GM23338 (cell line): ENCODE data around the gene ADCYAP1R1. TPM values are rescaled to one million over a fixed set of nuclear protein-coding genes. Genes with fewer than 3 reads are reported as not detected.

Experiments
- ATAC-seq: fragments of 200-7000 bp; cut with Tn5 transposase; 3 replicates; pipeline ENCODE4 v1.9.1; 2020
- DNase-seq: peaks from one replicate; pipeline ENCODE4 v3.0.0-alpha.2; 2015; ENCODE audit warnings: low spot score
- H2AFZ ChIP-seq: fragments of 200-600 bp; sonication (generic); 2 replicates; pipeline ENCODE4 v1.8.0; 2016; ENCODE audit warnings: antibody characterized with exemption, mild to moderate bottlenecking, moderate library complexity
- H3F3A ChIP-seq: fragments of 200-600 bp; sonication (generic); replicated peaks from 2 replicates; pipeline ENCODE4 v1.8.0; 2017; ENCODE audit warnings: antibody characterized with exemption, mixed run types, low read depth
- H3K27ac ChIP-seq: fragments of 200-600 bp; sonication (generic); 2 replicates; pipeline ENCODE4 v1.6.1; 2016; ENCODE audit warnings: low read depth
- H3K27me3 ChIP-seq: fragments of 200-600 bp; sonication (generic); 2 replicates; pipeline ENCODE4 v1.8.0; 2016; ENCODE audit warnings: mild to moderate bottlenecking, mixed run types, moderate library complexity; ENCODE audit not compliant: insufficient read depth
- H3K36me3 ChIP-seq: fragments of 200-600 bp; sonication (generic); 2 replicates; pipeline ENCODE4 v1.8.0; 2016; ENCODE audit warnings: mild to moderate bottlenecking; ENCODE audit not compliant: insufficient read depth
- H3K4me1 ChIP-seq: fragments of 200-600 bp; sonication (generic); 2 replicates; pipeline ENCODE4 v1.8.0; 2016; ENCODE audit warnings: mild to moderate bottlenecking, moderate library complexity; ENCODE audit not compliant: insufficient read depth
- H3K4me2 ChIP-seq: fragments of 200-600 bp; sonication (generic); 2 replicates; pipeline ENCODE4 v1.7.1; 2017; ENCODE audit warnings: mixed run types
- H3K4me3 ChIP-seq: fragments of 200-600 bp; sonication (generic); 2 replicates; pipeline ENCODE4 v1.6.1; 2016; ENCODE audit warnings: mixed run types
- H3K79me2 ChIP-seq: fragments of 200-600 bp; sonication (generic); replicated peaks from 2 replicates; pipeline ENCODE4 v1.8.0; 2017; ENCODE audit warnings: mild to moderate bottlenecking; ENCODE audit not compliant: insufficient read depth
- H3K9me2 ChIP-seq: fragments of 200-600 bp; sonication (generic); 2 replicates; pipeline ENCODE4 v1.8.0; 2017; ENCODE audit not compliant: insufficient read depth
- H4K20me1 ChIP-seq: fragments of 200-600 bp; sonication (generic); replicated peaks from 2 replicates; pipeline ENCODE4 v1.8.0; 2017; ENCODE audit warnings: mild to moderate bottlenecking; ENCODE audit not compliant: insufficient read depth
- H3K27ac Mint-ChIP-seq: 2 replicates; pipeline ENCODE4 v1.8.0; 2020; ENCODE audit warnings: inconsistent platforms, mild to moderate bottlenecking, moderate library complexity, mixed read lengths
- H3K27me3 Mint-ChIP-seq: 3 replicates; pipeline ENCODE4 v1.8.0; 2022; ENCODE audit warnings: low read depth, mild to moderate bottlenecking, moderate library complexity, mixed read lengths, inconsistent platforms; ENCODE audit not compliant: insufficient read depth, poor library complexity
- H3K36me3 Mint-ChIP-seq: 3 replicates; pipeline ENCODE4 v1.8.0; 2021; ENCODE audit warnings: low read depth, mild to moderate bottlenecking, inconsistent platforms, moderate library complexity, mixed read lengths
- H3K4me1 Mint-ChIP-seq: 3 replicates; pipeline ENCODE4 v1.8.0; 2020; ENCODE audit warnings: mild to moderate bottlenecking, inconsistent platforms, mixed read lengths
- H3K4me3 Mint-ChIP-seq: 3 replicates; pipeline ENCODE4 v1.8.0; 2021; ENCODE audit warnings: moderate library complexity, mild to moderate bottlenecking, inconsistent platforms, mixed read lengths
- H3K9me3 Mint-ChIP-seq: 3 replicates; pipeline ENCODE4 v1.8.0; 2020; ENCODE audit warnings: moderate library complexity, mild to moderate bottlenecking, inconsistent platforms, mixed read lengths
- EZH2 ChIP-seq: fragments of 200-600 bp; sonication (generic); IDR thresholded peaks from one replicate; pipeline ENCODE4 v1.8.0; 2017; ENCODE audit warnings: antibody characterized with exemption, mild to moderate bottlenecking, low read depth; ENCODE audit not compliant: unreplicated experiment
- EZH2phosphoT487 ChIP-seq: fragments of 200-600 bp; sonication (generic); IDR thresholded peaks from one replicate; pipeline ENCODE4 v1.8.1; 2018; ENCODE audit warnings: antibody characterized with exemption; ENCODE audit not compliant: unreplicated experiment
- JUNB ChIP-seq: IDR thresholded peaks from one replicate; pipeline ENCODE4 v1.6.1; 2016; ENCODE audit warnings: antibody characterized with exemption; ENCODE audit not compliant: unreplicated experiment
- POLR2AphosphoS5 ChIP-seq: IDR thresholded peaks from 2 replicates; pipeline ENCODE4 v1.6.1; 2016; ENCODE audit warnings: antibody characterized with exemption, low read depth
- STAT1 ChIP-seq: IDR thresholded peaks from one replicate; pipeline ENCODE4 v1.6.1; 2016; ENCODE audit warnings: antibody characterized with exemption; ENCODE audit not compliant: unreplicated experiment
- ZNF114 ChIP-seq: fragments of 250-450 bp; sonication (Bioruptor Pico); IDR thresholded peaks from 2 replicates; pipeline ENCODE4 v1.5.0; 2020; ENCODE audit warnings: mild to moderate bottlenecking, moderate library complexity
- ZNF331 ChIP-seq: fragments of 250-450 bp; sonication (Bioruptor Pico); IDR thresholded peaks from 2 replicates; pipeline ENCODE4 v1.5.0; 2020; ENCODE audit warnings: low read depth, mild to moderate bottlenecking, moderate library complexity
- ZNF462 ChIP-seq: fragments of 250-450 bp; sonication (Bioruptor Pico); IDR thresholded peaks from 2 replicates; pipeline ENCODE4 v1.5.0; 2020; ENCODE audit warnings: mild to moderate bottlenecking, moderate library complexity
- polyA plus RNA-seq: library from polyadenylated mRNA; unstranded; fragments of >200 nt; fragmentation: Nextera tagmentation; extraction: Ambion mirVana; gene quantifications from 2 replicates; pipeline ENCODE4 v1.2.1, GENCODE V29; 2016
- total RNA-seq: library from RNA; depleted of rRNA; stranded (reverse); fragments of >200 nt; shearing (Covaris generic); gene quantifications from 2 replicates; pipeline ENCODE4 v1.2.3, GENCODE V29; 2014
- TF ChIP-seq, protein P1 (sequence below): IDR thresholded peaks from one replicate; pipeline ENCODE4 v1.6.1; 2018; ENCODE audit warnings: antibody characterized with exemption; ENCODE audit not compliant: unreplicated experiment

ADCYAP1R1 gene
- total and polyA plus RNA-seq, 2 experiments from 2014 or later = 1.8 to 10.6 TPM

DNA sequence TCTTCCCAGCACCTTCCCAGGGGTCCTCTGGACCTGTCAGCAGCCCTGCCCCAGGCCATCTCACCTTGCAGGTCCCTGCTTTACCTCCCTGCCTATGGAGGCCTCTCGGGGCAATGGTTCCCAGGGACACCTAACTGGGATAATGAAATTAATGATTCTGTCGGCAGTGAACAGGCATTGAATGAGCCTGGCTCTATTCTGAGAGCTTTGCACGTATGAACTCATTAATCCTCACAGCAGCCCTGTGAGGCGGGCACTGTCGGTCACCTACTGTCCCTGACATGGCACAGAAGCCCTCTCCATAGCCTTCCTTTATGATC lies 22.9 kb downstream of the ADCYAP1R1 start:
- peaks cover 11% of the 10 kb centered on the region for H3K27me3 Mint-ChIP-seq
- H4K20me1 ChIP-seq = no peaks in the 10 kb centered on the region

DNA sequence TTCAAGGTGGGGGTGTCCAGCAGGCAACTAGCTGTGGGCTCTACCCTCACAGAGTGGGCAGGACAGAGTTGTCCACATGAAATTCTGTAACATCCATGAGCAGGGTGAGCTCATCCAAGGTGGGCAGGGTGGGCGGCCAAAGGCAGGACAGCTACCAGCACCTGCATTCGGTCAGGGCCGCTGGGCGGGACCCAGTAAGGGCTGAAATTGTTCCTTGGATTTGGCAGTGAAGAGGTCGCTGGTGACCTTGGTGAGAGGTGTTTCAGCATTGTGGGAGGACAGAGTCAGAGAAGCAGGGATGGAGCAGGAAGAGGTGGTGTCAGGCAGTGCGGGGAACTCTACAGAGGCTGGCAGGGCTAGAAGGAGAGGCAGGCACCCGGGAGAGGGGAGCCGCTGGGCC lies 23.9 kb downstream of the ADCYAP1R1 start:
- Histone ChIP-seq H3K4me2 (no peak overlapping the region), H3K9me2 (no peaks in the 10 kb centered on the region), H3K27me3 (no peaks in the 10 kb centered on the region), H3K27ac (no peak overlapping the region), H3K4me1 (no peaks in the 10 kb centered on the region), H3K79me2 (no peaks in the 10 kb centered on the region), H2AFZ (no peak overlapping the region), H3K36me3 (no peaks in the 10 kb centered on the region), H4K20me1 (no peaks in the 10 kb centered on the region), H3F3A (no peaks in the 10 kb centered on the region), H3K4me3 (no peak overlapping the region)
- DNase-seq (no peak), ATAC-seq (no peak; the same call in 2 of the 3 replicates)
- Mint-ChIP-seq H3K36me3 (peaks cover 19% of the 10 kb centered on the region), H3K27ac (no peak overlapping the region), H3K4me1 (peaks cover 18% of the 10 kb centered on the region), H3K4me3 (no peak overlapping the region), H3K27me3 (peaks cover 11% of the 10 kb centered on the region), H3K9me3 (no peaks in the 10 kb centered on the region)
- no peak for TF ChIP-seq POLR2AphosphoS5
- TF ChIP-seq EZH2phosphoT487 = no peak
- no peak for TF ChIP-seq STAT1
- no peak for TF ChIP-seq ZNF462 (CRISPR knock-in tag)
- TF ChIP-seq ZNF331 (CRISPR knock-in tag) = no peak
- no peak for TF ChIP-seq JUNB
- TF ChIP-seq, protein P1, sequence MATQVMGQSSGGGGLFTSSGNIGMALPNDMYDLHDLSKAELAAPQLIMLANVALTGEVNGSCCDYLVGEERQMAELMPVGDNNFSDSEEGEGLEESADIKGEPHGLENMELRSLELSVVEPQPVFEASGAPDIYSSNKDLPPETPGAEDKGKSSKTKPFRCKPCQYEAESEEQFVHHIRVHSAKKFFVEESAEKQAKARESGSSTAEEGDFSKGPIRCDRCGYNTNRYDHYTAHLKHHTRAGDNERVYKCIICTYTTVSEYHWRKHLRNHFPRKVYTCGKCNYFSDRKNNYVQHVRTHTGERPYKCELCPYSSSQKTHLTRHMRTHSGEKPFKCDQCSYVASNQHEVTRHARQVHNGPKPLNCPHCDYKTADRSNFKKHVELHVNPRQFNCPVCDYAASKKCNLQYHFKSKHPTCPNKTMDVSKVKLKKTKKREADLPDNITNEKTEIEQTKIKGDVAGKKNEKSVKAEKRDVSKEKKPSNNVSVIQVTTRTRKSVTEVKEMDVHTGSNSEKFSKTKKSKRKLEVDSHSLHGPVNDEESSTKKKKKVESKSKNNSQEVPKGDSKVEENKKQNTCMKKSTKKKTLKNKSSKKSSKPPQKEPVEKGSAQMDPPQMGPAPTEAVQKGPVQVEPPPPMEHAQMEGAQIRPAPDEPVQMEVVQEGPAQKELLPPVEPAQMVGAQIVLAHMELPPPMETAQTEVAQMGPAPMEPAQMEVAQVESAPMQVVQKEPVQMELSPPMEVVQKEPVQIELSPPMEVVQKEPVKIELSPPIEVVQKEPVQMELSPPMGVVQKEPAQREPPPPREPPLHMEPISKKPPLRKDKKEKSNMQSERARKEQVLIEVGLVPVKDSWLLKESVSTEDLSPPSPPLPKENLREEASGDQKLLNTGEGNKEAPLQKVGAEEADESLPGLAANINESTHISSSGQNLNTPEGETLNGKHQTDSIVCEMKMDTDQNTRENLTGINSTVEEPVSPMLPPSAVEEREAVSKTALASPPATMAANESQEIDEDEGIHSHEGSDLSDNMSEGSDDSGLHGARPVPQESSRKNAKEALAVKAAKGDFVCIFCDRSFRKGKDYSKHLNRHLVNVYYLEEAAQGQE = no peak
- no peak for TF ChIP-seq ZNF114 (CRISPR knock-in tag)
- no peak for TF ChIP-seq EZH2

More for the DNA sequence above, 22.9 kb downstream of the ADCYAP1R1 start:
- H3K36me3 Mint-ChIP-seq = peaks cover 19% of the 10 kb centered on the region
- Histone ChIP-seq H3K36me3 (no peaks in the 10 kb centered on the region), H3K27ac (no peak overlapping the region), H3K4me1 (no peaks in the 10 kb centered on the region), H2AFZ (no peak overlapping the region), H3F3A (no peaks in the 10 kb centered on the region), H3K9me2 (no peaks in the 10 kb centered on the region), H3K79me2 (no peaks in the 10 kb centered on the region), H3K4me3 (no peak overlapping the region), H3K27me3 (no peaks in the 10 kb centered on the region), H3K4me2 (no peak overlapping the region)
- H3K4me3 Mint-ChIP-seq = no peak overlapping the region
- peaks cover 18% of the 10 kb centered on the region for H3K4me1 Mint-ChIP-seq
- no peak for ATAC-seq
- no peak for DNase-seq
- H3K27ac Mint-ChIP-seq = no peak overlapping the region
- no peak for TF ChIP-seq POLR2AphosphoS5
- no peak for TF ChIP-seq JUNB
- H3K9me3 Mint-ChIP-seq = no peaks in the 10 kb centered on the region
